NCI-H1105 (cell line): Measurements from ENCODE around the gene RUNX3.
"Not testable (repeated sequence)": the region's sequence is repeated elsewhere in the genome, so short reads cannot be mapped to it uniquely, and the experiment has no call there.

Experiments
- DNase-seq: peaks from one replicate; lab custom pipeline; 2025; lab: John Stamatoyannopoulos, UW

RUNX3 gene

GRCh38 chr1:24913274-24913604 is 16.8 kb downstream of the RUNX3 start:
- DNase-seq: no peak

- DNase-seq: no peak
Measured at GRCh38 chr1:24912376-24913273, 17.5 kb downstream of the RUNX3 start.

GRCh38 chr1:24911651-24912155 is 18.4 kb downstream of the RUNX3 start:
- no peak for DNase-seq

- DNase-seq: no peak
Measured at GRCh38 chr1:24910751-24911650, 19.1 kb downstream of the RUNX3 start.

- DNase-seq: no peak
Measured at GRCh38 chr1:24910210-24910609, 19.9 kb downstream of the RUNX3 start.

- no peak for DNase-seq
Measured at GRCh38 chr1:24909388-24909898, 20.6 kb downstream of the RUNX3 start.

GRCh38 chr1:24908591-24909259 is 21.4 kb downstream of the RUNX3 start:
- DNase-seq: no peak

- DNase-seq: not testable (repeated sequence)
Measured at GRCh38 chr1:24907587-24908294, 22.3 kb downstream of the RUNX3 start.

- no peak for DNase-seq
Measured at GRCh38 chr1:24906760-24907490, 23.2 kb downstream of the RUNX3 start.

- no peak for DNase-seq
Measured at GRCh38 chr1:24905979-24906720, 23.9 kb downstream of the RUNX3 start.

- no peak for DNase-seq
Measured at GRCh38 chr1:24905355-24905978, 24.6 kb downstream of the RUNX3 start.

- no peak for DNase-seq
Measured at GRCh38 chr1:24904731-24905354, 25.2 kb downstream of the RUNX3 start.

- DNase-seq: no peak
Measured at GRCh38 chr1:24903955-24904730, 25.9 kb downstream of the RUNX3 start.

- no peak for DNase-seq
Measured at GRCh38 chr1:24903560-24903954, 26.5 kb downstream of the RUNX3 start.

GRCh38 chr1:24903011-24903461 is 27.0 kb downstream of the RUNX3 start:
- DNase-seq: no peak

- DNase-seq: no peak
Measured at GRCh38 chr1:24902471-24902891, 27.6 kb downstream of the RUNX3 start.

- DNase-seq: no peak
Measured at GRCh38 chr1:24901791-24902470, 28.1 kb downstream of the RUNX3 start.
